ENCODE measurements around the gene LHX5.
A peak's percentile ranks its signal among the peaks of the same experiment; 100 is the strongest.

DNA sequence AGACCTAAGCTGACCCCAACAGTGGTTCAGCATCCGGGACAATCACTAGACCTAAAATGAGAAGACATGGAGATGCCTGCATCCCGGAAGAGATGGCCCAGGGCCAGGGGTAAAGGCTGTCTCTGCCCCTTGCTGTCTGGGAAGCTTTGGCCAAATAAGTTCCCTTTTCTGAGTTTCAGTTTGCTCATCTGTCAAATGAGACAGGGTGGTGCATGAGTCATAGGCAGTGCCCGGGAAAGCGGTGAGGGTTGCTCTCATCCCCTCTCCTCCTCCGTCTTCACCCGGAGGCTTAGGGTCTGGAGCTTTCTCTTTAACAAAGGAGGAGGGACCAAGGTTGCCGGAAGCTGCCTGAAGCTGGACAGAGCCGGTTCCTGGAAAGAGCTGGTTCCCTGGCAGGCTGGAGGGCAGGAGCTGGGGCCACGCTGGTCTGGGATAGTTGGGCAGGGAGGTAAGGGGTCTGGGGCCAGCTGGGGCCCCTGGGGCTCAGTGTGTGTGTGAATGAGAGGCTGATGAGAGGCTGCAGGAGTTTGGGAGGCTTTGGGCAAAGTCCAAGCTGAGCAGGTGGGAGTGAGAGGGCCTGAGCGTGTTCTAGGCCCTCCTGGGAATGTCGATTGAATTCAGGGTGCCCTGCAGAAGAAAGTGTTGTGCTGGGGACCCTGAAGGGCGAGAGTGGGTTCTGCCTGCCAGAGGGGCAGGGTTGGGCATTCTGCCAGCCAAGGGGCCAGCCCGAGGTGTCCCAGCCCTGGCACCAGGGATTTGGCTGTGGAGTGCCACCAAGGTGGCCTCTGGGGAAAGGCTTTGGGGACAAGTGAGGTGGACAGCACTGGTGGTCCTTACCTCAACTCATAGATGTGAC is 49.4 kb downstream of the LHX5 start, which contains the start of gene SDSL:
- no peak for TF ChIP-seq POLR2A (IDR thresholded peaks at IDR 0.05; ENCODE audit: low read depth, low read length)
- TF ChIP-seq TAF1 (IDR thresholded peaks at IDR 0.05; ENCODE audit: borderline replicate concordance, low read depth, low read length) = 0 out of 2 replicates have a peak, but pooled peaks have one; percentile 6
